Measurements from ENCODE around the gene POPDC3. TPM values are rescaled to one million over a fixed set of nuclear protein-coding genes. Genes with fewer than 3 reads are reported as not detected.
"Not testable (repeated sequence)": the region's sequence is repeated elsewhere in the genome, so short reads cannot be mapped to it uniquely, and the experiment has no call there.

POPDC3 gene, protein sequence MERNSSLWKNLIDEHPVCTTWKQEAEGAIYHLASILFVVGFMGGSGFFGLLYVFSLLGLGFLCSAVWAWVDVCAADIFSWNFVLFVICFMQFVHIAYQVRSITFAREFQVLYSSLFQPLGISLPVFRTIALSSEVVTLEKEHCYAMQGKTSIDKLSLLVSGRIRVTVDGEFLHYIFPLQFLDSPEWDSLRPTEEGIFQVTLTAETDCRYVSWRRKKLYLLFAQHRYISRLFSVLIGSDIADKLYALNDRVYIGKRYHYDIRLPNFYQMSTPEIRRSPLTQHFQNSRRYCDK
- total RNA-seq, result 56.9 TPM
- long read RNA-seq, transcript POPDC3-201 (4 exons, 1,345 nt), result major isoform, 52 of 84 reads
- long read RNA-seq, transcript POPDC3-203 (4 exons, 1,029 nt), result minor isoform, 24 of 84 reads
- long read RNA-seq, partial matches to known transcripts, result 1 of 84 reads
- long read RNA-seq, other reads (novel, unspliced or antisense), result 7 of 84 reads

GRCh38 chr6:105179244-105180065 is at the start of gene POPDC3:
TSS of gene POPDC3 (minus strand) at chr6:105180014. CDS start at chr6:105161909, 18,105 bp downstream.
- Histone ChIP-seq H3K4me3 (peak within 1 kb of the TSS; percentile 70), H3K9me3 (replicated peaks) (no peaks in the 10 kb centered on the region), H3K27ac (replicated peaks) (peak within 1 kb of the TSS; percentile 93), H3K27me3 (ENCODE audit: low read depth) (peaks cover 52% of the 10 kb centered on the region), H3K36me3 (no peaks in the 10 kb centered on the region), H3K4me1 (peaks cover 21% of the 10 kb centered on the region)
- no peak for DNase-seq
- intact Hi-C loops (cut with micrococcal nuclease), result no loop called here
- TF ChIP-seq, protein P1, sequence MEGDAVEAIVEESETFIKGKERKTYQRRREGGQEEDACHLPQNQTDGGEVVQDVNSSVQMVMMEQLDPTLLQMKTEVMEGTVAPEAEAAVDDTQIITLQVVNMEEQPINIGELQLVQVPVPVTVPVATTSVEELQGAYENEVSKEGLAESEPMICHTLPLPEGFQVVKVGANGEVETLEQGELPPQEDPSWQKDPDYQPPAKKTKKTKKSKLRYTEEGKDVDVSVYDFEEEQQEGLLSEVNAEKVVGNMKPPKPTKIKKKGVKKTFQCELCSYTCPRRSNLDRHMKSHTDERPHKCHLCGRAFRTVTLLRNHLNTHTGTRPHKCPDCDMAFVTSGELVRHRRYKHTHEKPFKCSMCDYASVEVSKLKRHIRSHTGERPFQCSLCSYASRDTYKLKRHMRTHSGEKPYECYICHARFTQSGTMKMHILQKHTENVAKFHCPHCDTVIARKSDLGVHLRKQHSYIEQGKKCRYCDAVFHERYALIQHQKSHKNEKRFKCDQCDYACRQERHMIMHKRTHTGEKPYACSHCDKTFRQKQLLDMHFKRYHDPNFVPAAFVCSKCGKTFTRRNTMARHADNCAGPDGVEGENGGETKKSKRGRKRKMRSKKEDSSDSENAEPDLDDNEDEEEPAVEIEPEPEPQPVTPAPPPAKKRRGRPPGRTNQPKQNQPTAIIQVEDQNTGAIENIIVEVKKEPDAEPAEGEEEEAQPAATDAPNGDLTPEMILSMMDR (IDR thresholded peaks at IDR 0.05; ENCODE audit: borderline replicate concordance), result no peak

- Histone ChIP-seq H3K4me3 (no peak overlapping the region), H3K36me3 (no peaks in the 10 kb centered on the region), H3K9me3 (replicated peaks) (peaks cover 9% of the 10 kb centered on the region), H3K27me3 (ENCODE audit: low read depth) (no peaks in the 10 kb centered on the region), H3K27ac (replicated peaks) (no peak overlapping the region), H3K4me1 (peaks cover 20% of the 10 kb centered on the region)
- no peak for DNase-seq
- intact Hi-C loops (cut with micrococcal nuclease), result no loop called here
- TF ChIP-seq, protein P1 (IDR thresholded peaks at IDR 0.05; ENCODE audit: borderline replicate concordance), result no peak
Measured at GRCh38 chr6:105227295-105227767, 47.5 kb upstream of the POPDC3 start.

- TF ChIP-seq, protein P1 (IDR thresholded peaks at IDR 0.05; ENCODE audit: borderline replicate concordance), result no peak
- peak overlapping the region; percentile 40 for H3K27ac ChIP-seq (replicated peaks)
Measured at GRCh38 chr6:105226598-105227294, 46.9 kb upstream of the POPDC3 start.

GRCh38 chr6:105223242-105223641 is 43.4 kb upstream of the POPDC3 start:
- H3K4me3 ChIP-seq, result no peak overlapping the region
- DNase-seq, result no peak
- no peaks in the 10 kb centered on the region for H3K27me3 ChIP-seq (ENCODE audit: low read depth)
- H3K27ac ChIP-seq (replicated peaks), result no peak overlapping the region
- no peaks in the 10 kb centered on the region for H3K9me3 ChIP-seq (replicated peaks)
- peaks cover 20% of the 10 kb centered on the region for H3K4me1 ChIP-seq
- intact Hi-C loops (cut with micrococcal nuclease), result no loop called here
- TF ChIP-seq, protein P1 (IDR thresholded peaks at IDR 0.05; ENCODE audit: borderline replicate concordance), result no peak
- H3K36me3 ChIP-seq, result no peaks in the 10 kb centered on the region

More at GRCh38 chr6:105226598-105227294, 46.9 kb upstream of the POPDC3 start:
- no peak for DNase-seq
- H3K9me3 ChIP-seq (replicated peaks), result peaks cover 7% of the 10 kb centered on the region
- peaks cover 20% of the 10 kb centered on the region for H3K4me1 ChIP-seq
- H3K27me3 ChIP-seq (ENCODE audit: low read depth), result no peaks in the 10 kb centered on the region
- no peaks in the 10 kb centered on the region for H3K36me3 ChIP-seq
- H3K4me3 ChIP-seq, result peak overlapping the region; percentile 15
- intact Hi-C loops (cut with micrococcal nuclease), result no loop called here

DNA sequence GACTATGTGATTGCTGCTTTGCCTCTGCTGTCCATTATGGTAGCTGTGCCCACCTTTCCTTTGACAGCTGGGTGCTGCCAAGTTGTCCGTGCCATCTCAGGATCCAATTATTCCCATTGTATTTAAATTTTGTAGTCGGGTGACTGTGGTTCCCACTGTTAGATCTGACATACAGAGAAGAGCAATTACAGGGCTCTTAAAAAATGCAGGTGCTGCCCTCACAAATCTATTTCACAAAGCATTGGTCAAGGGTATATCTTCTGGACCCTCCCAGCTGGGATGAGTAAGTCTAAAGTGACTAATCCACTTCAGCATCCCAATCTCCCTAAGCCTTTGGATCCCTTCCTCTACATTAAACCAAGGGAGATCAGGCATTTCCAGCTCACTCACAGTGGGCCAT is 41.4 kb upstream of the POPDC3 start:
- intact Hi-C loops (cut with micrococcal nuclease), result not testable (repeated sequence)

More for the DNA sequence above, 41.4 kb upstream of the POPDC3 start:
- H3K4me3 ChIP-seq; H3K4me1 ChIP-seq; DNase-seq; H3K27ac ChIP-seq (replicated peaks); H3K27me3 ChIP-seq (ENCODE audit: low read depth); H3K36me3 ChIP-seq; H3K9me3 ChIP-seq (replicated peaks): not testable (repeated sequence)
